Mononuclear cell (primary cell): Measurements from ENCODE around the gene BCL11B. TPM values are rescaled to one million over a fixed set of nuclear protein-coding genes. Genes with fewer than 3 reads are reported as not detected.

ENCODE experiments used
- H3K27me3 ChIP-seq: 2 replicates; pipeline ENCODE4 v1.6.0; 2011; ENCODE audit warnings: low read length, control low read depth; ENCODE audit not compliant: insufficient read depth
- H3K4me1 ChIP-seq: 2 replicates; pipeline ENCODE4 v1.5.1; 2011; ENCODE audit warnings: mild to moderate bottlenecking, low read length, control low read depth; ENCODE audit not compliant: insufficient read depth
- H3K4me3 ChIP-seq: 2 replicates; pipeline ENCODE4 v1.5.1; 2011; ENCODE audit warnings: mild to moderate bottlenecking, low read length, moderate library complexity
- H3K9me3 ChIP-seq: 2 replicates; pipeline ENCODE4 v1.5.1; 2011; ENCODE audit warnings: low read depth, mild to moderate bottlenecking, control low read depth, low read length
- total RNA-seq: library from RNA; depleted of rRNA; stranded (reverse); fragments of >200 nt; gene quantifications from one replicate; pipeline ENCODE4 v1.2.3, GENCODE V29; 2012

BCL11B gene
- total RNA-seq, 1 donor, result 101 TPM

DNA sequence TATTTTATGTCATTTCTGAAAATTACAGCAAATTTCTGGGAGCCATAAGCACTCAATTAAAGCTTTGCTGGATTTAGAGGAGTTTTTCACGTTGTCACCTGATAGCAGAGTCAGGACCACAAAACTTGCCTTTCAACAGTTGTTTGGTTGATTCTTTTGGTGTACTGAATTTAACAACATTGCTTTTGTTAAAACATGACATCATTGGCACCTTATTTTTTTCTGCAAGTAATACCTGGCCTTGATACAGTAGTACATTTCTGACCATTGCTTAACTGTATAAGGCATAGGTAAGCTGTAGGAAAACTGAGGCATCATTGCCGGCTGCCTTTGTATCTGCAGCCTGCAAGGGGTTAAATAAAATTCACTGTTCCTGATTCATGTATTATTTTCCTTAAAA, 4.5 kb upstream of the BCL11B start:
- Histone ChIP-seq H3K4me1 (peaks cover 25% of the 10 kb centered on the region), H3K4me3 (no peak overlapping the region), H3K27me3 (peaks cover 47% of the 10 kb centered on the region), H3K9me3 (no peaks in the 10 kb centered on the region)

DNA sequence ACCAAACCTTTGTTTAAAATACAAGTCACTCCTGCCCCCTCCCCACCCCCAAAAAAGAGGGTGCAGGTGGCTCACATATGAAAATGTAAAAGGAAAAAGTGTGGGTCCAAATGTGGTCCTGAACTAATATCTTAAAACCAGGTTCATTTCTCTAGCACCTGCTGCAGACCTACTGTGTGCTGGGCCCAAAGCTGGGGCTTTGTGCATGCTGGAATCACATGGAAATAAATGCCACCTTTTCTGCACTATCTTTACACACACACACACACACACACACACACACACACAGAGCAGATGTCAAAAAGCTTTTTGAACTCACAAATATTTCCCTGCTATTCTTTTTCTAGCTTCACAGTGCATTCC, 3.2 kb upstream of the BCL11B start:
- Histone ChIP-seq H3K9me3 (no peaks in the 10 kb centered on the region), H3K4me1 (peaks cover 25% of the 10 kb centered on the region), H3K4me3 (no peak overlapping the region), H3K27me3 (peaks cover 49% of the 10 kb centered on the region)

DNA sequence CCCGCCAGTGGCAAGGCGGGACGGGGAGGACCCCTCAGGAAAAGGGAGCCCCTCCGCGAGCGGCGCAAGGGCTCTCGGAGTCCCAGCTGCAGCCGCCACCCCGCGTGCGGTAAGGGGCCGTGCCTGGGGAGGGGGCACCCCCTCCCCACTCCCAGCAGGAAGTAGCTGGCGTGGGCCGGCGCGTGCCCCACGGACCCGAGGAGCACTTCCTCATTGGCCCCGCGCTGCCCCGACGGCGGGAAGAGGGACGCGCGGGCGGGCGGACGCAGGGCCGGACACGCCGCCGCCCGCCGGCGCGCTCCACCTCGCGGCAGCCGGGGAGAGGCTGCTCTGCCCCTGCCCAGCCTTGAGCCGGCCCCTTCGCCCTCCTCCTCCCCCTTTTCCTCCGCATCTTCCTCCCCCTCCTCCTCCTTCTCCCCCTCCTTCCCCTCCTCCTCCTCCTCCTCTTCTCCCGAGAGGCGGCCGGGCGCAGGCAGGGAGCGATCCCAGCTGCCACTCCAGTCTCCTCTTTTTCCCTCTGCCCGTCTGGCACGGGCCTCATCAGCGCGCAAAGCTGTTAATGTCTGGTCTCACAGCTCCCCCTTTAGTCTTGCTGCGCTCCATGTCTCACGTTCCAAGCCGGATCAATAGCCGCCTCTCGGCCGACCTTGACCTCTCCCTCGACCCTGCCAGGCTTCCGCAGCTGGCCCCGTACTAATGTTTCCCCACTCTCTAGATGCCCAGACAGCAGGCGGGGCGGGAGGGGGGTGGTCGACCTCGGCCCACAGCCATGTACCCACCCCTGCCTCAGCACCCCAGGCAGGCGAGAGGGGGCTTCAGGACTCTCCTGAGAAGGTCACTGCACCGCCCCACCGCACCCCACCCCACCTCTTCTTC, 2.6 kb upstream of the BCL11B start:
- H3K4me1 ChIP-seq, result peaks cover 25% of the 10 kb centered on the region
- no peaks in the 10 kb centered on the region for H3K9me3 ChIP-seq
- H3K27me3 ChIP-seq, result peaks cover 49% of the 10 kb centered on the region
- H3K4me3 ChIP-seq, result peak overlapping the region; percentile 38

DNA sequence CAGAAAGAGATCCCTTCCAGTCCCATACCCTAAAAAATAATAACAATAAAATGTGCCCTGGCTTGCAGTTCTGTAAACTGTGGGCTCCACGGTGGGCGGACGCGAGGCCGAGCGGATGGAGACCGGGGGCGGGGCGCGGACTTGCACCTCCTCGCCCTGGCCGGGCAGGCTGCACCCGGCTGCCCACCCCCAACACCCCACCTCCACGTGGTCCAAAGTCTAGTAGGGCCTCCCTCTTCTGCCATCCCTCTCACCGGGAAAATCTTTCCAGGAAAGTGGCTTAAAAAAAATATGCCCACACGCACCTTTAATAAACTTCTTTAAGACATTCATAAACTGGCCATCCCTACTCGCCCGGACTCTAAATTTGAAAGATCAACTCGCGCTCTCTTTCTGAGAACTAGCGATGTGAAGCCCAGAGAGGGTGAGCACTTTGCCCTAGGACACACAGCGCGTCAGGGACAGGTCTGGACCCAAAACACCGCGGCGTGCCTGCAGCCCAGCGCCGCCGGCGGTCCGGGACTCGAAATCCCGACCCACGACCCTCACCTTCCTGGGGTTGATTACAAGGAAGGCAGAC, 1.9 kb upstream of the BCL11B start:
- peaks cover 25% of the 10 kb centered on the region for H3K4me1 ChIP-seq
- no peaks in the 10 kb centered on the region for H3K9me3 ChIP-seq
- H3K27me3 ChIP-seq, result peaks cover 52% of the 10 kb centered on the region
- peak overlapping the region; percentile 38 for H3K4me3 ChIP-seq

DNA sequence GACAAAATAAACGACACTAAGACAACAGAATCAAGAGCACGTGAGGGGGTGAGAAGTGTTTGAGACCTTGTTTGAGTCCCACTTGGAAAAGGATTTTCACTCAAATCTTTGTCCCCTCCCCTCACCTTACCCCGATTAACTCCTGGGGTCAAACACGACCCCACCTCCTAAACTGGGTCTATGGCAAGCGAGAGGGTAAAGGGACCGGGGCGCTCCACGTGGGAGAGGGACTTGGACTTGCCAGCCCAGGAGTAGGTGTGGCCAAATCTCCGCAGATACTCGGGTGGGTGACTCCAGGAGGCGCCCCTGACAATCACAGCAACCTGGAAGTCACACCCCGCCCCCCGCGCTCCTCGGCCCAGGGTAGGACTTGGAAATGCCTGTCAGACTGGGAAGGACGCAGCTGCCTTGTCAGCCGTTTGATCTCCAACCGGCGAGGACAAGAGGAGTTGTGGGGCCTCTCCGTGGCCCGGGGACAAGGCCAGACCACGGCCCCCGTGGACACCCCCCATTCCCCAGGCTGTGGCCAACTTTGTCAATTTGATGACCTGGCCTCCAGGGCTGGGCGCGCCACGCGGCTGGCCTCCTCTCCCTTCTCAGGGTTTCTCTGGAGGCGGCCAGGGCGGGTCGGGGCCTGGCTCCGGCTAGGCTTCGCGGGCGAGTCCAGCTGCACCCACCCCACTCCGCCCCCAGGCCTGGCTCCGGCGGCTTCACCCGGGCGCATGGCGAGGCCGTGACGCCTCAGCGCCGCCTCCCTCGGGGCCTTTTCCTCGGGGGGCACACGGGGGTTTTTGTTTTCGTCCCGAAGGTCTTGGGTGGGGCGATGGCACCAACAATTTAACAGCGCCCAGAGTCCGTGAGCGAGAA, 1.1 kb upstream of the BCL11B start:
- Histone ChIP-seq H3K4me3 (peak overlapping the region; percentile 74), H3K9me3 (no peaks in the 10 kb centered on the region), H3K27me3 (peaks cover 58% of the 10 kb centered on the region), H3K4me1 (peaks cover 25% of the 10 kb centered on the region)

DNA sequence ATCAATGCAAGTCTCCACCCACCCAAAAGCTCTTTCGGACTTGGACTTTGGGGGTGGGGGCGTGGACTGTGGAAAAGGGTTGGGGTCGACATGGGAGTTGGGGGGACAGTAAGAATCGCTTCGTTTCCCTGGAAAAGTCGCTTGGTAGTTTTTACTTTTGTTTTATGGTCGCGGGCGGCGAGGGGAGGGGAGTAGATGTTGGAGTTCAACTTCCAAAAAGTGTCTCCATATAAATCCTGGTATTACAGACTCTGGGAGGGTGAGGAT, 568 bp upstream of the BCL11B start:
- no peaks in the 10 kb centered on the region for H3K9me3 ChIP-seq
- peaks cover 57% of the 10 kb centered on the region for H3K27me3 ChIP-seq
- peaks cover 25% of the 10 kb centered on the region for H3K4me1 ChIP-seq
- peak overlapping the region; percentile 74 for H3K4me3 ChIP-seq

DNA sequence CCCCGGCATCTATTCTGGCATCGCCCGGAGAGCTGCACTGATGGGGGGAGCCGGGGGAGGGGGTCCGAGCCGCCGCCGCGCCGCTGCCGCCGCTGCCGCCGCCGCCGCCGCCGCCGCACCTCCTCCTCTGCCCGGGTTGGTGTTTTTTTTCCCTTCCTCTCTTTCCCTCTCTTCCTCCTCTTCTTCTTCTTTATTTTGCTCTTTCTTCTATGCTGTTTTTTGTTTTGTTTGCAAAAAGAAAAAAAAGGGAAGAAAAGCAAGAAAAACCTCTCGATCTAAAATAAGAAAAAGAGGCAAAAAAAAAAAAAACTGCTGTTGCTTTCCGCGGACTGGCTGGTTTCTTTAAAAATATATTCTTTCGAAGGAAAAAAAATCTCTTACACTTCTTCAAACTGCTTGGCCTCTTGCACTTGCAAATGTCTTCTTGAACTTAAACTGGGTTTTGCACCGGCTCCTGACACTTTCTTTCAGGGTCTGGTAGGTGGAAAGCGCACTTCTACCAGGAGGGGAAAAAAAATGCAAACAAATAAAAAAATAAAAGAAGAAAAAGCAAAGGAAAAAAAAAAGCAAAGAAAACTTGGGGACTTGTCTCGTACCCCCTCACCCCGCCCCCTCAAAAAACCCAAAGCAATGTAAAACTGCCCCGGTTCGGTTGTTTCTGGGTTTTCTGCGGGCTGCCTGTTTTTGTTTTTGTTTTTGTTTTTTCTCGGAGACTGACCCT, 616 bp downstream of the BCL11B start:
- Histone ChIP-seq H3K27me3 (peaks cover 54% of the 10 kb centered on the region), H3K4me1 (peaks cover 28% of the 10 kb centered on the region), H3K9me3 (no peaks in the 10 kb centered on the region), H3K4me3 (peak overlapping the region; percentile 74)

DNA sequence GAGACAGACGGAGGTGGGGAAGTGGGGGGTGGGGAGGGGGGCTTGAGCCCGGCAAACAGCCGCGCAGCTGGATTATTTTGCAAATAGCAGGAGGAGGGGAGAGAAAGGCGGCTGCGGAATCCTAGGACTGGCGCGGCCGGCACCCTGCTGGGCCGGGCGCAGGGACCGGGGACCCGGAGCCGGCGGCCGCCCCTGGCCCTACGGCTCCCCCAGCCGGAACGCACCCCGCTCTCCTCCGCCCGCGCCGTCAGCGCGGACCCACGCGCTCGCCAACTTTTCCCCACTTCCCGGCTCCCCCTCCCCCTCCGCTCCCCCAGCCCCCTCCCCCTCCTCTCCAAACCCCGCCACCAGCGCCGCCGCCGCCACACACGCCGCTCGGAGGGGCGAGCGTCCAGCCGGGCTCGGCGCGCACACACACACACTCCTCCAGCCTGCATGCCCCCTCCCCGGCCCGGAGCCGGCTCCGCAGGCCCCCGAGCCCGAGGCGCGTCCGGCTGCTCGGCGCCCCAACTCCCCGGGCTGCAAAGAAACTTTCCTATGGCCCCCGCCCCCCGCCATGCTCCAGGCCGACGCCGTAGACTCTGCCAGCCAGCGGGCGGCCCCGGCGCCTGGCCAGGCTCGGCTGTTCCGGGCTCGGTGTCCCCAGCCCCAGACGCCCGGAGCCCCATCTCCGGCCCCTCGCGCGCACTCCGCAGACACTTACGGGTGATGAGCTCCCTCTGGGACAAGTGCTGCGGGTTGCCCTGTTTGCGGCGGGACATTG, 1.4 kb downstream of the BCL11B start:
- no peaks in the 10 kb centered on the region for H3K9me3 ChIP-seq
- H3K4me3 ChIP-seq, result peak overlapping the region; percentile 74
- peaks cover 54% of the 10 kb centered on the region for H3K27me3 ChIP-seq
- H3K4me1 ChIP-seq, result peaks cover 32% of the 10 kb centered on the region

DNA sequence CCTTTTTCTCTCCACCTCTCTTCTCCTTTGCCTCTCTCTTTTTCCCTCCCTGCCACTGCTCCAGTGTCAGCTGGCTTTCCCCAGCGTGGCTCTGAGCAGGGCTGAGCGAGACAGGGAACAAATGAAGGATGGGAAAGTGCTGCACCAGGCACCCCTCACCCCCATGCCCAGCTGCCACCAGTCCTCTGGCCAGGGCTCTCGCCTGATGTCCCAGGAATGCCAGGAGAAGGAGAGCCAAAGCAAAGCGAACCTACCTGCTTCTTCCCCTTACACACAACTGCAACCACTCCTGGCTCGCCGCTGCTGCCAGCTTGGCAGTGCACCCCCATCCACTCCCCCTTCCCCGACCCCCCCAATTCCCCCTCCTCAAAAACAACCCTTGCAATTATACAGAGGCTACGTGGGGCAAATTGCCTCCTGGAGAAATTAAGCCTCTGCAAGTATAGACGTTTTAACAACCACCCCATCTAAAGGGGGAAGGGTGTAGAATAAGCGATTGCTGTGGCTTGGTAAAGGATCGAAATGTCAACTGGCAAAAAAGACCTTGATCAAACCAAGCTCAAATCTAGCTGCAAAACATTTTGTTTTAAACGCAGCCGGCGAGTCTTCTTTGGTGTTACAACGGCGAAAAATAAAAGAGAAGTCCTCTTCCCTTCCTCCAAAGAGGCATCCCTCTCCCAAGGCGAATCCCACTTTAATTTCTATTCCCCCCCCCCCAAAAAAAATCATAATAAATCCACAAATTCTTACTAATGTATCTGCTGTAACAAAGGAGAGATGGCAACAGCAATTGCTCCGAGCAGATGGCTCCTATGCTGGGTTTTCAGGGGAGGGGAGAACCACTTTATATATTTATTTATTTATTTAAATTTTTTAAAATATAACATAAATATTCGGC, 2.9 kb downstream of the BCL11B start:
- Histone ChIP-seq H3K27me3 (peaks cover 50% of the 10 kb centered on the region), H3K4me3 (peak overlapping the region; percentile 74), H3K9me3 (no peaks in the 10 kb centered on the region), H3K4me1 (peaks cover 31% of the 10 kb centered on the region)

DNA sequence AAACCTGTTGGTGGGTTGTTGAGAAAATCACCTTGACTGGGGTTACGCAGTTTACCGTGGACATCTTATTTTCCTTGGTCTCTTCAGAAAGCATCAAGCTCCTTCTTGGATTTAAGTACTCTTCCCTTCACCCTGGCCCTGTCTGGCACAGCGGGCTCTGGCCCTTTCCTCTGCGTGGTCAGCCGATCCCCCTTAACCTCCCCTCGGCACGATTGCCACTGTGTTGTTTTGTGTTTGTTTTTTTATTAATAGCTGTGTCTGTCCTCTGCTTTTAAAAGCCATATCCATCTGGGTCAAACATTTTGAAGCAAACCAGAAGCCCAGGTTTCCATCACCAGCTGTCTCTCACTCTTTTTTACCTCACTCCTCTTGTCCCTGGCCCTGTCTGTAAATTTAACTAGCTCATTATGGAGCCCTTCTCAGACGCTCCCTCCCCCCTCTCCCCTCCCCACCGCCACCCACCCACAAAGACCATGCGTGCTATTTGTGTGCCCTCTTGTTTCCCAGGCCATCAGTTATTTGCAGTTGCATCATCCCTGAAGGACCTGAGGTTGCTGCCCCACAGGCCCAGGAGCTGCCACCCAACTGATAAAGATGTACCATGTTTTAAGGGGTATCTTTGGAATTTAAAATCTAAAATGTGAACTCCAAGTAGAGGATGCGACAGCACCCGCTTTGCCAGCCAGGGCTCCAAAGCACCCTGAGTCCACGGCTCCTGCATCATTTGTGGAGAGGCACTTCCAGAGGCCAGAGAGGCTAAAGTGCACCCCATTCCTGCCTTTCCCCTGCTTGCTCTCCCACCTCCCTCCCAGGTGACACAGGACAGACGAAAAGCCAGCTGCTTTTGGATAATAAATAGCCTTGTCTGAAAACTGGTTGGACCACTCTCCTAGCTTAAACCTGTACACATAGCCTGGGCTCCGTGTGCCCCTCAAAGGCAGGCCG, 3.9 kb downstream of the BCL11B start:
- Histone ChIP-seq H3K9me3 (no peaks in the 10 kb centered on the region), H3K4me1 (peaks cover 27% of the 10 kb centered on the region), H3K27me3 (peaks cover 54% of the 10 kb centered on the region), H3K4me3 (peak overlapping the region; percentile 74)

DNA sequence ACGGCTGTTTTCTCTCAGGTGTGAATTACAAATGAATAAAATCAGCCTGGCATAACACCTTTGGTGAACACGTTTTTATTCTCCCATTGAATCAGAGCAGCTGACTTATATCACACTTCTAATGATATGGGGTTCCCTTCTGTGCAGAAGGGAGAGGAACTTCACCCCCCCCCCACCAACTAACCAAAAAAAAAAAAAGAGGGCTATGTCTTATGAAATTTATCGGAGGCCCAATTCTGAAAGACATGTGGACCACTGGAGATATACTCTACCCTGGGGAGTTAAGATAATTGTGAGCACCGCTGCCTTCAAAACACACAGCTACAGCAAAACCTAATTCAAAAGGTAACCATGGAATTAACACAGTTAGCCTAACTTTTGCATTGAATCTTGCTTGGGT, 4.6 kb downstream of the BCL11B start:
- Histone ChIP-seq H3K4me1 (peaks cover 24% of the 10 kb centered on the region), H3K9me3 (no peaks in the 10 kb centered on the region), H3K4me3 (peak overlapping the region; percentile 74), H3K27me3 (peaks cover 50% of the 10 kb centered on the region)

DNA sequence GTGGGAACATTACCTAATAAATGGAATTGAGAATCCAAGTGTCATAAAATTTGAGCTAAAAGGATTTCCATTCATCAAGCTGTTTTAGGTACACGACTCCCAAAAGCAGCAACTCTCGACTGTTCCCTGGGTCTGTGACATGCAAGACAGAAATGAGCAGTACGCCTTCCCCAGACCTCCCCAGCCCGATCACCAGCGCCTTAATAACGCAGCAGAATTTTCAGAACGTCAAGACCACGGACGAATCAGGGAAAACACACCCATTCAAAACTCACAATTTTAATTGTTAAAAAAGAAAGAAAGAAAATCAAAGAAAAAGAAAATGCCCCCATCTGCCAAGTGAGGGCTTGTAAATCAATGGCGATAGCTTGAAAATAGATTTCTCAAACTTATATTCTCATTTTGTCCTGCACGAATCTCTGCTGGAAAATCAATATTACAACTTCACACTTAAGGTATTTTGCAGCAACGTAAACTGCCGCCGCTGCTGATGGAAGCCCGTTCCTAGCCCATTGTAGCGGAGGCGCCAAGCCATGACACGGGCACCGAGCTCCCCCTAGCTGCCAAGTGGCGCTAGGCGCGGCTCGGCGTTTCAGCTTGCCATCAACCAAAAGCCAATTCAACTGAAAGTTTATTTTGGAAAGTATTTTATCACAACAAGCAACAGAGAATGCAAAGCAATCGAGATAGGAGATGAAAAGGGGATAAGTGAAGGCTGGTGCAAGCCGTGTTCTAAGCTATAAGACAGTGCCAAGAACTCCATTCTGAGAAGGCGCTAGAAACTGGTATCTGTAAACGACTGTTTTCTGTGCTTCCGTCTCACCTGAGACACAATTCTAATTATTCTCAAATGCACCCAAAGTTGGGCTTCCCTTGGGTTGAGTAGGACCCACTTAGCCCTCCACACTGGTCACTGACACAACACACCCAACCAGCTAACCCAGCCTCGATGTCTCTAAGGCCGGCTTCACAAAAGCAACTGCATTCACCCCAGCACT, 5.5 kb downstream of the BCL11B start:
- H3K4me3 ChIP-seq, result peak overlapping the region; percentile 74
- peaks cover 46% of the 10 kb centered on the region for H3K27me3 ChIP-seq
- H3K9me3 ChIP-seq, result no peaks in the 10 kb centered on the region
- H3K4me1 ChIP-seq, result peaks cover 29% of the 10 kb centered on the region
